ENCODE data around the gene NSUN4.
A peak's percentile ranks its signal among the peaks of the same experiment; 100 is the strongest.
"Not testable (repeated sequence)": the region's sequence is repeated elsewhere in the genome, so short reads cannot be mapped to it uniquely, and the experiment has no call there.

NSUN4 gene

GRCh38 chr1:46340404-46341221, at the start of gene NSUN4:
Gene NSUN4 (plus strand): TSS chr1:46340807. CDS start chr1:46340827, 20 bp downstream.
- peak; percentile 90 for DNase-seq (ENCODE audit: low spot score)

GRCh38 chr1:46295306-46295705, 45.3 kb upstream of the NSUN4 start:
- DNase-seq (ENCODE audit: low spot score), result no peak

- DNase-seq (ENCODE audit: low spot score), result no peak
These were observed 42.2 kb upstream of the NSUN4 start for GRCh38 chr1:46298387-46298786.

DNA sequence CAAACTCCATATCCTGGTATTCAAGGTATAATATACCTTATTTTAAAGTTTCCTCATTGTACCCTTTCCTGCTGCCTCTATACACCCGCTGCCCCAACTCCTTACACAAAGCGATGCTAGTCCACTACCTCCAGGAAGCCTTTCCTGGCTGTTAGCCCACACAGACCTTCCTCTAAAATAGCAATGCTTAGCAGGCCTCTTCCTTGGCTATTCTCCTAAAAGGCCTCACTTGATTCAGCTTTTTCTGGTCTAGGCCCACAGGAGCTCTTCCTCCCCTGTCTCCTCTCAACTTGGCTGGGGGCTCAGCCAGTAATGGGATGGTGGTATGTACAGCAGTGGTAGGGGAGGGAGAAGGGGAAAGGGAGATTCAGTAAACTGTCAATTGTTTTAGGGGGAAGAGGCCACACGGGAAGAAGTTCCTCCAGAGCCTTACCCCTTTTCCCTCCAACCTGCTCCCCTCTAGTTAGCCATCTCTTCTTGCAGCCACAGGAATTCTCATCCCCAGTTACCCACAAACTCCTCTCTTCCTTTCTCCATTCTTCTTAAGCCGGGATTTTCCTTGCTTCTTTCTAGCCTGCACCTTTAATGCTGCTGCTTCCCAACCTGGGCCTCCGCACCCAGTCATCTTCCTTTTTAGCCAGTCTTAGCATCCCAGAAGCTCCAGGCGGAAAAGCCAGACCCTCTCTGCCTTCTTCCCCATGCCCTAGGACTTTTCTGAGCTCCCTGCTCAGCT, 39.8 kb upstream of the NSUN4 start:
- DNase-seq (ENCODE audit: low spot score), result no peak

GRCh38 chr1:46301406-46301807, 39.2 kb upstream of the NSUN4 start:
- DNase-seq (ENCODE audit: low spot score), result no peak

DNA sequence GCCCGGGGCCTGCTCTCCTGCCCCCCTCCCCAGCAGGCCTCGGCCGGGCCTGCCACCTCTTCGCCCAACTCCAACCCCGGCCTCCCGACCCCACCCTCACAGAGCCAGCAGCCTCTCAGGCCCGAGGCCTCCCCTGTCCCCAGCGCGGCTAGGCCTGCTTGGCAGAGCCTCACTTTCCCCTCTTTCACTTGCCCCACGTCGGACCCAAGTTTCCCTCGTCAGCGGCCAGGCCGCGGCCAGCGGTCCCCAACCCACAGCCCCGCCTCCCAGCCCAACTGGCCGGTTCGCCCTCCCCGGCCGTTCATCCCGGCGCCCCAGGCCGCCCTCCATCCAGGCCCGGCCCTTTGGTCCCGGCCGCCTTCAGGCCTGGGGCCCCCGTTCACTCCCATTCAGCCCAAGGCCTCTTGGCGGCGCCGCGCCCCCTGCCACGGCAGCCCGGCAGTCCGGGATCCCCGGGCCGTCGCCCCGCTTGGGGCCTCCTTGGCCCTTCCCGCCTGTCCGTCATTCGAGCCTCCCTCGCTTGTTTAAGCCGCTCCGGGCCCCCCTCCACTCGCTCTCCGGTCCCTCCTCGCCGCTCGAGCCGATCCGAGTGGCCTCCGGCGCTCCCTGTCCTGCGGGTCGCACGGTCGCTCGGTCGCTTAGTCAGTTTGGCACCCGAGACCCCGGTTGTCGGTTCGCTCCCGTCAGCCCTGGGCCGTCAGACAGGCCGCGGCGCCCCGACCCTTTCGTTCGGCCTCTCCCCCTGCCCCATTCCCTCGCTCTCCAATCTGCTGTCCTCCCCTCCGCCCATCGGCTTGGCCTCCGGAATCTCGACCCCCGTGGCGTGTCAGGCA, 38.6 kb upstream of the NSUN4 start:
- DNase-seq (ENCODE audit: low spot score), result no peak

GRCh38 chr1:46302641-46303037, 38.0 kb upstream of the NSUN4 start:
- DNase-seq (ENCODE audit: low spot score), result no peak

DNA sequence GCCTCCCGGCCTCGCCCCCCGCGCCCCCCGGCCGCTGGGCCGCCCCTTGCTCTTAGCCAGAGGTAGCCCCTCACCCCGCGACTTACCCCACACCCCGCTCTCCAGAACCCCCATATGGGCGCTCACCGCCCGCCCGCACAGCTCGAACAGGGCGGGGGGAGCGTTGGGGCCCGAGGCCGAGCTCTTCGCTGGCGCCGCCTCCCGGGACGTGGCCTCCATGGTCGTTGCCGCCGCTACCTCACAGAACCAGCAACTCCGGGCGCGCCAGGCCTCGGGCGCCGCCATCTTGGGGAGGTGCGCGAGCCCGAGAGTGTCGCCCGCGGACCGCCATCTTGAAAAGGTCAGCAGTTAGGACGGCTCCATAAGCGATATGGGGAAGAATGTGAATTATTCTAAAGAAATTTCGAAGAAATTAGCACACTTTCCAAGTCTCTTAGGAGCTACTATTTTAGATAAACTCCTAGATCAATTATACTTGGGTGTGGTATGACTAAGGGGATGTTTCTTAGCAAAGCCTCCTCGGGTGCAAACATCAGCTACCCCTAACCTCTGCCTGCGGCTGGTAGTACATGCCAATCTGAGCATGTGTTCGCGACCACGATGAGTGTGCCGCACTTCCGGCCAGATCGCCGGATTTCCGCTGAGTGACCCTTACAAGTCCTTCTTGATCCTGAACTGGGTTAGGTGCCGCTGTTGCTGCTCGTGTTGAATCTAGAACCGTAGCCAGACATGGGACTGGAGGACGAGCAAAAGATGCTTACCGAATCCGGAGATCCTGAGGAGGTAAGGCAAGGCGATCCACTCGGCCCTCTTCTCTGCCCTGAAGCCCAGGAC, 37.4 kb upstream of the NSUN4 start, which contains the start of the genes LRRC41 and UQCRH:
TSS of gene LRRC41 (minus strand) at position 579 of the 834 bp plus-strand sequence. CDS start at position 285, 294 bp downstream.
TSS of gene UQCRH (plus strand) at position 661 of the 834 bp plus-strand sequence. CDS start at position 730, 69 bp downstream.
- DNase-seq (ENCODE audit: low spot score), result peak; percentile 91

DNA sequence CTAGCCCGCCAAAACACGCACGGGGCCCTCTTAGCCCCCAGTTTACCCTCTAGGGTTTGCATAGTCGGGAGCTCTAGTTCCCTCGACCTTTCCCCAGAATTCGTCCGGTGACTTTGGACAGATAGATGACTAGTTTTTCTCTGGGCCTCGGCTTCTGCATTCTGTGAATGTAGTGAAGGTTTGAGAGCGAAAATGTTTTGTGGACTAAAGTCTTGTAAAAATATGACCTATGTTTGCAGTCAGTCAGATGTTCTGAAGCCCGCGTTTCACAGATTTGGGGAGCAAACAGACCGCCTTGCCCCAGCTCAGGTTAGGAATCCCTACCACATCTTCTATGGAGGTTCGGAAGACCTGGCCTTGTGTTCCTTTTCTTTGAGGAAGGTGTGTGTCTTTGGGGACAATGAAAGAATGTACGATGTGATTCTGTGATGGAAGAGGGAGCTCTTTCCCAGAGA, 36.7 kb upstream of the NSUN4 start:
- no peak for DNase-seq (ENCODE audit: low spot score)

DNA sequence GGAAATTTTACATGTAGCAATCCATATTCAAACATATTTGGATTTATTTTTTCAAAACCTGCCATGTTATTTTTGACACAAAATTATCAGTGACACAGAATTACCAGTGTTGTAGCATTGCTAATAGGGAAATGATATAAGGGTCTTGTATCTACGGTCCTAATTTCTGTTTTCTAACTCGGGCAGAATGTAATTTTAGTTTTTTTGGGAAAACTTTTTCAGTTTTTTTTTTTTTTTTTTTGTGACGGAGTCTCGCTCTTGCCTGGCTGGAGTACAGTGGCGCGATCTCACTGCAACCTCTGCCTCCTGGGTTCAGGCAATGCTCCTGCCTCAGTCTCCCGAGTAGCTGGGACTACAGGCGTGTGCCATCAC, 34.5 kb upstream of the NSUN4 start:
- DNase-seq (ENCODE audit: low spot score), result no peak

DNA sequence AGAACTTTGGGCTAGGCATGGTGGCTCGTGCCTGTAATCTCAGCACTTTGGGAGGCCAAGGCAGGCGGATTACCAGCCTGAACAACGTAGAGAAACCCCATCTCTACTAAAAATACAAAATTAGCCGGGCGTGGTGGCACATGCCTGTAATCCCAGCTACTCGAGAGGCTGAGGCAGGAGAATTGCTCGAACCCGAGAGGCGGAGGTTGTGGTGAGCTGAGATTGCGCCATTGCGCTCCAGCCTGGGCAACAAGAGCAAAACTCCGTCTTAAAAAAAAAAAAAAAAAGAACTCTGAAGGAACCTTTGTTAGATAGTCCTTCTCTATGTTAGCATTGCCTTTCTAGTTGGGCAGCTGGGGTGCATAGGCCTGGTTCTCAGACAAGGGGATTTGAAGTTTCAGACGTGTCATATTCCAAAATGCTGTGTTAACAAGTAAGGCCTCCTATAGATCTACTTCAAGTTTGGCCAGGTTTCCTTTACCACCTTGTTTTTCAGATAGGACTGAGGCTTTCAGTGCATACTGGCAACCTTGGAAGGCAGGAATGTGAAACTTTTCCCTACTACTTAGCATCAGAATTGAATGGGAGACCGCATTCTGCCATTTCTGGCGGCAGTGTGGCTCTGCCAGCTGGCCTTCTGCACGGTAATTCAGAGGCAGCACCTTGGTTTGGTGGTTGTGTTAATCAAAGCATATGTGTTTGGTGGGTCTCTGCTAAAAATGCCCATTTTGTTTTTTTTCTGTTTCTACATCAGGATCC, 31.0 kb upstream of the NSUN4 start:
- DNase-seq (ENCODE audit: low spot score), result no peak

- no peak for DNase-seq (ENCODE audit: low spot score)
These were observed 30.3 kb upstream of the NSUN4 start for GRCh38 chr1:46310321-46310720.

- no peak for DNase-seq (ENCODE audit: low spot score)
These were observed 24.8 kb upstream of the NSUN4 start for GRCh38 chr1:46315669-46316403.

DNA sequence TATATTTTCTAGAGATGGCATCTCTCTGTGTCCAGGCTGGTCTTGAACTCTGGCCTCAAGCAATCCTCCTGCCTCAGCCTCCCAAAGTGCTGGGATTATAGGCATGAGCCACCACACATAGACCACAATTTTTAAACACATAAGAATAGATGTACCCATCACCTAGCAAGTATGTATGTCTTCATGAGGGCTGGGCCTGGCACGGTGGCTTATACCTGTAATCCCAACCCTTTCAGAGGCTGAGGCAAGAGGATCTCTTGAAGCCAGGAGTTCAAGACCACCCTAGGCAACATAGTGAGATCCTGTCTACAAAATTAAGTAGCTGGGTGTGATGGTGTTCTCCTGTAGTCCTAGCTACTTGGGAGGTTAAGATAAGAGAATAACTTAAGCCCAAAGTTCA, 23.3 kb upstream of the NSUN4 start:
- no peak for DNase-seq (ENCODE audit: low spot score)

DNA sequence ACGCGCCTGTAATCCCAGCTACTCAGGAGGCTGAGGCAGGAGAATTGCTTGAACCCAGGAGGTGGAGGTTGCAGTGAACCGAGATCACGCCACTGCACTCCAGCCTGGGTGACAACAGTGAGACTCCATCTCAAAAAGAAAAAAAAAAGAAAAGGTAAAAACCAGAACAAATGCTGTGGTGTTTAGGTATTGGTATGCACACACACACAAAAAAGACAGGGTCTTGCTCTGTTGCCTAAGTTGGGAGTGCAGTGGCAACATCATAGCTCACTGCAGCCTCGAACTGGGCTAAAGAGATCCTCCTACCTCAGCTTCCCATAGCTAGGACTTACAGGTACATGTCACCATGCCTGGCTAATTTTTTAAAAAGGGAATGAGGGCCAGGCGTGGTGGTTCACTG, 21.3 kb upstream of the NSUN4 start:
- DNase-seq (ENCODE audit: low spot score), result not testable (repeated sequence)

DNA sequence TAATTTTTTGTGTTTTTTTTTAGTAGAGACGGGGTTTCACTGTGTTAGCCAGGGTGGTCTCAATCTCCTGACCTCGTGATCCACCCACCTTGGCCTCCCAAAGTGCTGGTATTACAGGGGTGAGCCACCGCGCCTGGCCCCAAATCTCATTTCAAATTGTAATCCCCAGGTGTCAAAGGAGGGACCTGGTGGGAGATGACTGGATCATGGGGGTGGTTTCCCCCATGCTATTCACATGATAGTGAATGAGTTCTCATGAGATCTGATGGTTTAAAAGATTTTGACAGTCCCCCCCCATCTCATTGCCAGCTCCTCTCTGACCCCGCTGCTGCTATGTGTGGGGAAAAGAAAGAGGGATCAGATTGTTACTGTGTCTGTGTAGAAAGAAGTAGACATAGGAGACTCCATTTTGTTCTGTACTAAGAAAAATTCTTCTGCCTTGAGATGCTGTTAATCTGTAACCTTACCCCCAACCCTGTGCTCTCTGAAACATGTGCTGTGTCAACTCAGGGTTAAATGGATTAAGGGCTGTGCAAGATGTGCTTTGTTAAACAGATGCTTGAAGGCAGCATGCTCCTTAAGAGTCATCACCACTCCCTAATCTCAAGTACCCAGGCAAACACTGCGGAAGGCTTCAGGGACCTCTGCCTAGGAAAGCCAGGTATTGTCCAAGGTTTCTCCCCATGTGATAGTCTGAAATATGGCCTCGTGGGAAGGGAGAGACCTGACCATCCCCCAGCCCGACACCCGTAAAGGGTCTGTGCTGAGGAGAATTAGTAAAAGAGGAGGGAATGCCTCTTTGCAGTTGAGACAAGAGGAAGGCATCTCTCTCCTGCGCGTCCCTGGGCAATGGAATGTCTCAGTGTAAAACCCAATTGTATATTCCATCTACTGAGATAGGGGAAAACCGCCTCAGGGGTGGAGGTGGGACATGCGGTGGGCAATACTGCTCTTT, 20.4 kb upstream of the NSUN4 start:
- not testable (repeated sequence) for DNase-seq (ENCODE audit: low spot score)

DNA sequence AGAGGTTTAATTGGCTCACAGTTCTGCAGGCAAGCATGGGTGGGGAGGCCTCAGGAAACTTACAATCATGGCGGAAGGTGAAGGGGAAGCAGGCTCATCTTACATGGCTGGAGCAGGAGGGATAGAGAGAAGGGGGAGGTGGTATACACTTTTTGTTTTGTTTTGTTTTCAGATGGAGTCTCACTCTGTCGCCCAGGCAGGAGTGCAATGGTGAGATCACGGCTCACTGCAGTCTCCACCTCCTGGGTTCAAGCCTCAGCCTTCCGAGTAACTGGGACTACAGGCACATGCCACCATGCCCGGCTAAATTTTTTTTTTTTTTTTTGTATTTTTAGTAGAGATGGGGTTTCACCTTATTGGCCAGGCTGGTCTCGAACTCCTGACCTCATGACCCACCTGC, 18.4 kb upstream of the NSUN4 start:
- DNase-seq (ENCODE audit: low spot score), result not testable (repeated sequence)

DNA sequence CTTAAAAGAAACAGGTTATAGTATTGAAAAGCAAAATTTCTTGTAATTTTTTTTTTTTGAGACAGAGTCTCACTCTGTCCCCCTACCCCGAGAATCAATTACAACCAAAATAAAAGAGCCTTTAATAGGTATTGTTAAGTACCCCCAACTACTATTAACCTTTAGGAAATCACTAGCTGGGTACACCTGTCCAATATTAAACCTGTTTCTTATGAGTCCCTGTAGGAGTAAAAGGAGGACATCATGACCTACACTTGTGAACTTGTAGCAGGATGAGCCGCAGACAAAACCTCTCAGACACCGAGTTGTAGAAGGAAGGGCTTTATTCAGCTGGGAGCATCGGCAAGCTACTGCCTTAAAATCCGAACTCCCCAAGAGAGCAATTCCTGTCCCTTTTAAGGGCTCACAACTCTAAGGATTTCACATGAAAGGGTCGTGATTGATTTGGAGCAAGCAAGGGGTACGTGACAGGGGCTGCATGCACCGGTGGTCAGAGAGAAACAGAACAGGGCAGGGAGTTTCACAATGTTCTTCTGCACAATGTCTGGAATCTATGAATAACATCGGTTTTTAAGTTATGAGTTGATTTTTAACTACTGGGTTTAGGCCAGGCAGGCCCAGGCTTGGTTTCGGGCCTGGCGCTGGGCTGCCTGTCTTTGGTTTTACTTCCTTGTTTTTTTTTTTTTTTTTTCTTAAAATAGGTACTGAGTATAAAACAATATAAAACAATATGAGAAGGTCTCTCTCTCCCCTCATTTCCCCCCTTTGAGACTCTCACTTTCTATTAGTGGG, 15.1 kb upstream of the NSUN4 start:
- not testable (repeated sequence) for DNase-seq (ENCODE audit: low spot score)
